Endothelial cell of umbilical vein (primary cell): ENCODE data around the gene ZNF568. TPM values are rescaled to one million over a fixed set of nuclear protein-coding genes. Genes with fewer than 3 reads are reported as not detected.

ENCODE experiments used
- BruUV-seq: library from RNA; stranded (reverse); fragments of 400-500 nt; replicated peaks from 2 replicates; lab custom pipeline; 2021; lab: Mats Ljungman, UMichigan
- CTCF ChIA-PET: fragments of 300-600, 350-600 bp; sonication (Branson Sonifier 250); formaldehyde crosslinking; loops from one replicate; lab custom pipeline; 2021; ENCODE audit warnings: antibody characterized with exemption, inconsistent platforms; lab: Charles Lee
- POLR2A ChIA-PET: fragments of 300-600, 350-600 bp; sonication (Branson Sonifier 250); formaldehyde crosslinking; loops from one replicate; lab custom pipeline; 2021; ENCODE audit warnings: antibody characterized with exemption, inconsistent platforms; lab: Charles Lee
- DNase-seq: peaks from one replicate; pipeline ENCODE4 v3.0.0-alpha.2; 2011; ENCODE audit warnings: low read depth, low spot score
- FAIRE-seq: peaks from 2 replicates; lab custom pipeline; 2011; peaks lifted over from hg19 to GRCh38; lab: Jason Lieb, UNC
- H2AFZ ChIP-seq: 2 replicates; pipeline ENCODE4 v1.6.0; 2012; ENCODE audit warnings: low read depth, low read length, control low read depth, inconsistent platforms
- H3K27ac ChIP-seq: 2 replicates; pipeline ENCODE4 v1.5.1; 2011; ENCODE audit warnings: low read depth, mild to moderate bottlenecking, control low read depth, low read length, moderate library complexity; ENCODE audit not compliant: insufficient read depth
- H3K27me3 ChIP-seq, 2 experiments: 2 replicates each; pipeline versions ENCODE4 v1.6.0 to v1.6.1; 2011; ENCODE audit warnings: low read length in 2 of 2, mixed read lengths in 1 of 2; ENCODE audit not compliant: control insufficient read depth in 2 of 2, insufficient read depth in 2 of 2
- H3K36me3 ChIP-seq, 2 experiments: 2 replicates in 1 of 2; 3 replicates in 1 of 2; pipeline ENCODE4 v1.5.1; 2011; ENCODE audit warnings: low read length in 2 of 2, mild to moderate bottlenecking in 1 of 2, moderate library complexity in 1 of 2; ENCODE audit not compliant: control insufficient read depth in 2 of 2, insufficient read depth in 2 of 2; ENCODE audit errors: extremely low read depth in 1 of 2
- H3K4me1 ChIP-seq: 3 replicates; pipeline ENCODE4 v1.5.1; 2011; ENCODE audit warnings: mild to moderate bottlenecking, low read length; ENCODE audit not compliant: control insufficient read depth, insufficient read depth; ENCODE audit errors: extremely low read depth
- H3K4me2 ChIP-seq: 2 replicates; pipeline ENCODE4 v1.6.1; 2011; ENCODE audit warnings: low read length, control low read depth, mixed read lengths; ENCODE audit not compliant: insufficient read depth
- H3K4me3 ChIP-seq, 3 experiments: fragments of 200-600 bp in 1 of 3; sonication (generic), shearing (Covaris generic) in 1 of 3; replicated peaks in 1 of 3; 2 replicates each; pipeline ENCODE4 v1.5.1; 2011 to 2016; ENCODE audit warnings: control low read depth in 3 of 3, low read length in 3 of 3, mild to moderate bottlenecking in 2 of 3, inconsistent platforms in 1 of 3, low read depth in 1 of 3, moderate library complexity in 1 of 3; ENCODE audit not compliant: insufficient read depth in 1 of 3
- H3K79me2 ChIP-seq: 2 replicates; pipeline ENCODE4 v1.6.0; 2012; ENCODE audit warnings: low read length, inconsistent platforms; ENCODE audit not compliant: control insufficient read depth, insufficient read depth
- H3K9ac ChIP-seq: replicated peaks from 2 replicates; pipeline ENCODE3; 2011; ENCODE audit warnings: low read length, control low read depth; ENCODE audit not compliant: insufficient read depth; ENCODE audit errors: extremely low read depth
- H3K9me1 ChIP-seq: replicated peaks from 3 replicates; pipeline ENCODE4 v1.6.0; 2011; ENCODE audit warnings: mild to moderate bottlenecking, low read length; ENCODE audit not compliant: control insufficient read depth, insufficient read depth; ENCODE audit errors: extremely low read depth
- H3K9me3 ChIP-seq: replicated peaks from 2 replicates; pipeline ENCODE4 v1.5.1; 2012; ENCODE audit warnings: low read length, inconsistent platforms; ENCODE audit not compliant: control insufficient read depth, insufficient read depth
- H4K20me1 ChIP-seq: replicated peaks from 2 replicates; pipeline ENCODE3; 2011; ENCODE audit warnings: mild to moderate bottlenecking, low read length; ENCODE audit not compliant: control insufficient read depth, insufficient read depth; ENCODE audit errors: extremely low read depth
- EZH2 ChIP-seq: IDR thresholded peaks from 2 replicates; pipeline ENCODE4 v1.6.1; 2012; ENCODE audit warnings: borderline replicate concordance, low read depth, mild to moderate bottlenecking, moderate library complexity, low read length, inconsistent platforms; ENCODE audit not compliant: severe bottlenecking
- FOS ChIP-seq: IDR thresholded peaks from 2 replicates; pipeline ENCODE4 v1.6.1; 2011; ENCODE audit warnings: mild to moderate bottlenecking, low read length, moderate library complexity, borderline replicate concordance; ENCODE audit not compliant: insufficient read depth
- GATA2 ChIP-seq: IDR thresholded peaks from 2 replicates; pipeline ENCODE4 v1.7.0; 2011; ENCODE audit warnings: low read depth, mild to moderate bottlenecking, moderate library complexity, mixed read lengths, low read length; ENCODE audit not compliant: insufficient read length, insufficient read depth
- POLR2A ChIP-seq: IDR thresholded peaks from 2 replicates; pipeline ENCODE4 v1.6.1; 2012; ENCODE audit warnings: low read depth, mild to moderate bottlenecking, control low read depth, low read length
- POLR2AphosphoS5 ChIP-seq: IDR thresholded peaks from 2 replicates; pipeline ENCODE4 v1.6.1; 2012; ENCODE audit warnings: low read depth, mild to moderate bottlenecking, control low read depth, low read length, moderate library complexity; ENCODE audit not compliant: insufficient read depth
- dilution Hi-C: fragments of 300-500 bp; cut with MboI; formaldehyde crosslinking; loops from one replicate; pipeline ENCODE4 v1.15.0; 2019; ENCODE audit warnings: low sequenced_read_pairs; ENCODE audit not compliant: extremely low pct_ligation_motif_present
- intact Hi-C: fragments of 100-400 bp; cut with micrococcal nuclease; formaldehyde crosslinking; loops from one replicate; pipeline ENCODE4 v1.10.0; 2022
- polyA plus RNA-seq, 4 experiments: library from polyadenylated mRNA; depleted of rRNA in 3 of 4; stranded (reverse) in 3 of 4; unstranded in 1 of 4; fragments of >200 nt; gene quantifications; 2 replicates each; pipeline versions ENCODE4 v1.2.1 to v1.2.3, GENCODE V29; 2011 to 2012; ENCODE audit warnings: missing spikeins in 1 of 4
- total RNA-seq: library from RNA; stranded (reverse); gene quantifications from 2 replicates; pipeline ENCODE4 v1.2.3, GENCODE V29; 2021
- TF ChIP-seq, protein P1 (sequence below), 2 donors: IDR thresholded peaks; 1 replicate in 1 of 2; 2 replicates in 1 of 2; pipeline ENCODE4 v1.5.1; 2011; ENCODE audit warnings: low read length in 2 of 2, mild to moderate bottlenecking in 2 of 2, moderate library complexity in 2 of 2, control low read depth in 1 of 2, inconsistent platforms in 1 of 2, low read depth in 1 of 2; ENCODE audit not compliant: insufficient read depth in 1 of 2; ENCODE audit errors: extremely low read depth in 1 of 2
- TF ChIP-seq, protein P2 (sequence below): IDR thresholded peaks from 2 replicates; pipeline ENCODE4 v1.6.1; 2011; ENCODE audit not compliant: insufficient read depth, insufficient read length

The ZNF568 gene
- total and polyA plus RNA-seq, 2 donors (not counting 3 experiments of a cell fraction or from before 2014, with no cell fraction given) = 3.1 to 6.4 TPM

DNA sequence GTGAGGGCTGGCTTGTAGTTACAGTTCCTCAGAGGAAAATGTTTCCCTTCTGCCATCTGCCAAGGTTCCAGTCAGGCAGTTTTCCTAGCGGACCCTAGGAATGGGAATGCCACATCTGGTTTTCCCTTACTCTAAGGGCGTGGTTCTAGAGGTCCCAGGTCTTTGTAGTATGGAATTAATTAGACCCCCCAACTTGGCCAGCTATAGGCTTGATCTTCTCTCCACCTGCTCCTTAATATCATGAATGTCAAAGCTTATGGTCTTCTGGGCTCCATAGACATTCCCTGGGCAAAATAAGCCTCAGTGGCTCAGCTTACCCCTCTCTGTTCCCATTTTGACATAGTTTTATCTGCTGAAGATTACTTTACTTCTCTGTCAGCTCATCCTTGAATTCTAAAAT is 70.0 kb downstream of the ZNF568 start:
- Histone ChIP-seq H3K4me3 (no peak overlapping the region), H3K9ac (no peak overlapping the region), H3K79me2 (no peaks in the 10 kb centered on the region), H4K20me1 (no peaks in the 10 kb centered on the region), H3K36me3 (no peaks in the 10 kb centered on the region), H3K9me1 (no peaks in the 10 kb centered on the region), H2AFZ (no peak overlapping the region), H3K9me3 (no peaks in the 10 kb centered on the region), H3K4me1 (no peaks in the 10 kb centered on the region), H3K27ac (no peak overlapping the region), H3K4me2 (no peak overlapping the region), H3K27me3 (no peaks in the 10 kb centered on the region)
- dilution Hi-C loops = no loop called here
- no peak for TF ChIP-seq GATA2
- no peak for DNase-seq
- CTCF ChIA-PET = no interaction called here
- POLR2A ChIA-PET = no interaction called here
- FAIRE-seq = no peak
- intact Hi-C loops = no loop called here
- BruUV-seq = no TSS peak

DNA sequence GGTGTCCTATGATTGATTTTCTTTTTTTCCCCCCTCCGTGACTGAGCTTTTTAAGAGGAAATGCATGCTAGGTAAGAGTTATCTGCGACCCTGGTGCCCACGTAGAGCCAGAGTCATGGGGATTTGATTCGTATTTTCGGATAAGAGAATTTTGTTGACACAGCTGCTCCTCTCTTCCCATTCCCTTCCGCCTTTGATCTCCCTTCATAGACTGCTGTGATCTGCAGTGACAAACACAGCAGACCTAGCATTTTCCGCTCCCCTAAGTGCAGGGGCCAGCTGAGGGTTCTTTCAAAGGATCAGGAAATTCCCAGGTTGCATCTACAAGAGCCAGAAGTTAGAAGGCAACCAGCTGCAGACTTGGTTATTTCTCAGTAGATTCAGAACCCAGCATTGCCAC is 70.5 kb downstream of the ZNF568 start:
- no peak for FAIRE-seq
- H3K9me3 ChIP-seq = no peaks in the 10 kb centered on the region
- no peaks in the 10 kb centered on the region for H3K79me2 ChIP-seq
- no peak overlapping the region for H3K4me2 ChIP-seq
- DNase-seq = no peak
- H3K27ac ChIP-seq = no peak overlapping the region
- no peaks in the 10 kb centered on the region for H3K9me1 ChIP-seq
- H3K9ac ChIP-seq = no peak overlapping the region
- H3K36me3 ChIP-seq = no peaks in the 10 kb centered on the region
- dilution Hi-C loops = no loop called here
- H2AFZ ChIP-seq = no peak overlapping the region
- CTCF ChIA-PET = no interaction called here
- intact Hi-C loops = no loop called here
- H3K4me1 ChIP-seq = no peaks in the 10 kb centered on the region
- POLR2A ChIA-PET = no interaction called here
- TF ChIP-seq POLR2AphosphoS5 (no peak), FOS (no peak), EZH2 (no peak), POLR2A (no peak)
- TF ChIP-seq, protein P1, sequence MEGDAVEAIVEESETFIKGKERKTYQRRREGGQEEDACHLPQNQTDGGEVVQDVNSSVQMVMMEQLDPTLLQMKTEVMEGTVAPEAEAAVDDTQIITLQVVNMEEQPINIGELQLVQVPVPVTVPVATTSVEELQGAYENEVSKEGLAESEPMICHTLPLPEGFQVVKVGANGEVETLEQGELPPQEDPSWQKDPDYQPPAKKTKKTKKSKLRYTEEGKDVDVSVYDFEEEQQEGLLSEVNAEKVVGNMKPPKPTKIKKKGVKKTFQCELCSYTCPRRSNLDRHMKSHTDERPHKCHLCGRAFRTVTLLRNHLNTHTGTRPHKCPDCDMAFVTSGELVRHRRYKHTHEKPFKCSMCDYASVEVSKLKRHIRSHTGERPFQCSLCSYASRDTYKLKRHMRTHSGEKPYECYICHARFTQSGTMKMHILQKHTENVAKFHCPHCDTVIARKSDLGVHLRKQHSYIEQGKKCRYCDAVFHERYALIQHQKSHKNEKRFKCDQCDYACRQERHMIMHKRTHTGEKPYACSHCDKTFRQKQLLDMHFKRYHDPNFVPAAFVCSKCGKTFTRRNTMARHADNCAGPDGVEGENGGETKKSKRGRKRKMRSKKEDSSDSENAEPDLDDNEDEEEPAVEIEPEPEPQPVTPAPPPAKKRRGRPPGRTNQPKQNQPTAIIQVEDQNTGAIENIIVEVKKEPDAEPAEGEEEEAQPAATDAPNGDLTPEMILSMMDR (IDR thresholded peaks at IDR 0.05; ENCODE audit: extremely low read depth in 1 of 2, insufficient read depth in 1 of 2, low read depth in 1 of 2, low read length in 2 of 2) = no peak
- TF ChIP-seq, protein P2, sequence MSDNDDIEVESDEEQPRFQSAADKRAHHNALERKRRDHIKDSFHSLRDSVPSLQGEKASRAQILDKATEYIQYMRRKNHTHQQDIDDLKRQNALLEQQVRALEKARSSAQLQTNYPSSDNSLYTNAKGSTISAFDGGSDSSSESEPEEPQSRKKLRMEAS = no peak
- H3K27me3 ChIP-seq = no peaks in the 10 kb centered on the region
- H4K20me1 ChIP-seq = no peaks in the 10 kb centered on the region
- BruUV-seq = no TSS peak
- H3K4me3 ChIP-seq = no peak overlapping the region
